ENCODE measurements around the gene CTH.

Gene CTH

DNA sequence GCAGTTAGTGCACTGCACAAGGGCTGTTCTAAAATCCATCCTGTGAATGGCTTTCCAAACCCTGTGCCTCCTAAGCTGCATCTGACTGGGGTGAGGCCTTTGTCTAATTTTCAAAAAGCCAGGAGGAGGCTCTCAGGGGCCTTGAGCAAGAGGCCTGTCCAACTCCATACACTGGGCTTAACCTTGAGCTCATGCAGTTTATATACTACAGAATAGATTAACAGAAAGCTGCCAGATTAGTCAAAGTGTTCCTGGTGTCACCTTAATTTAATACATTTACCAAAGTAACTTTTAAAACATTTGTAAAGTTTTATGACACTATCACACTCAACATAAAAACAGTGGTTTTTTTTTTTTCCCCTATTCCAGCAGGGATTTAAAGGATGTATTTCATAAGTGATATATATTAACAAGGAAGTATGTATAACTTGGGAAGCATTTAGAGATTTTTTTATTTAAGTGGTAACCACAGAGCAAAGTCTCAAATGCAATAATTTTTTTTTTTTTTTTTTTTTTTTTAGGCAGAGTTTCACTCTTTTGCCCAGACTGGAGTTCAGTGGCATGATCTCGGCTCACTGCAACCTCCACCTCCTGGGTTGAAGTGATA is 23.3 kb downstream of the CTH start:
- in situ Hi-C loops (cut with HindIII; ENCODE audit: low sequenced_read_pairs): no loop called here
- TF ChIP-seq, protein P1, sequence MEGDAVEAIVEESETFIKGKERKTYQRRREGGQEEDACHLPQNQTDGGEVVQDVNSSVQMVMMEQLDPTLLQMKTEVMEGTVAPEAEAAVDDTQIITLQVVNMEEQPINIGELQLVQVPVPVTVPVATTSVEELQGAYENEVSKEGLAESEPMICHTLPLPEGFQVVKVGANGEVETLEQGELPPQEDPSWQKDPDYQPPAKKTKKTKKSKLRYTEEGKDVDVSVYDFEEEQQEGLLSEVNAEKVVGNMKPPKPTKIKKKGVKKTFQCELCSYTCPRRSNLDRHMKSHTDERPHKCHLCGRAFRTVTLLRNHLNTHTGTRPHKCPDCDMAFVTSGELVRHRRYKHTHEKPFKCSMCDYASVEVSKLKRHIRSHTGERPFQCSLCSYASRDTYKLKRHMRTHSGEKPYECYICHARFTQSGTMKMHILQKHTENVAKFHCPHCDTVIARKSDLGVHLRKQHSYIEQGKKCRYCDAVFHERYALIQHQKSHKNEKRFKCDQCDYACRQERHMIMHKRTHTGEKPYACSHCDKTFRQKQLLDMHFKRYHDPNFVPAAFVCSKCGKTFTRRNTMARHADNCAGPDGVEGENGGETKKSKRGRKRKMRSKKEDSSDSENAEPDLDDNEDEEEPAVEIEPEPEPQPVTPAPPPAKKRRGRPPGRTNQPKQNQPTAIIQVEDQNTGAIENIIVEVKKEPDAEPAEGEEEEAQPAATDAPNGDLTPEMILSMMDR (IDR thresholded peaks at IDR 0.05; ENCODE audit: low read depth, low read length, missing control alignments): no peak
- no peak for DNase-seq (ENCODE audit: low read depth)
- no peak overlapping the region for H3K4me3 ChIP-seq (ENCODE audit: low read depth, low read length)

DNA sequence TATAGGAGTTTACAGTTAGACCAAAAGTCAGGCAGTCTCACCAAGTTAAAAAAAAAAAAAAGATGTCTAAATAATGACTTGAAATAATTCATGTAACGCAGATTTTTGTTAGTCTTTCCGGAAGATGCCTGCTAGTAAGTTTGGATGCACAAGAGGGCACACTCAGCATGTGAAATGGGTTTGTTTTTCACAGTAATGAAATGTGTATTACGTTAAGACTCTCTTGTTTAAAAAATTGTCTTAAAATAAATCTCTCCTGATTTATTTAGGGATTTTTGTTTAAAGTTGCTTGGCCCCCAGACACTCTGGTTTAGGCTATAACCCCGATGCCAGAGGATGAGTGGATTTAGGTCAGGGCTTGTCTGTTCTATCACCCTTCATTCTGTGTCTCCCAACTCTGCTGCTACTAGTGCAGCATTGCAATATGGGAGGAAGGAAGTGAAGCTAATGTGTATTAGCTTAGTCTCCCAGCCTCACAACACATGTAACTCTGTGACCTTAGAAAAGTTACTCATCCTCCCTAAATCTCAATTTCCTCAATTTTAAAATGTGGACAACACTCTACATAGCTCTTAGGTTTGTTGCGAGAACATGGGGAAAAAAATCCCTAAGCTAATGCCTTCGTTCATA is 25.7 kb downstream of the CTH start:
- TF ChIP-seq, protein P1 (IDR thresholded peaks at IDR 0.05; ENCODE audit: low read depth, low read length, missing control alignments): peak; percentile 46
- in situ Hi-C loops (cut with HindIII; ENCODE audit: low sequenced_read_pairs): no loop called here
- H3K4me3 ChIP-seq (ENCODE audit: low read depth, low read length): no peak overlapping the region
- peak; percentile 12 for DNase-seq (ENCODE audit: low read depth)

DNA sequence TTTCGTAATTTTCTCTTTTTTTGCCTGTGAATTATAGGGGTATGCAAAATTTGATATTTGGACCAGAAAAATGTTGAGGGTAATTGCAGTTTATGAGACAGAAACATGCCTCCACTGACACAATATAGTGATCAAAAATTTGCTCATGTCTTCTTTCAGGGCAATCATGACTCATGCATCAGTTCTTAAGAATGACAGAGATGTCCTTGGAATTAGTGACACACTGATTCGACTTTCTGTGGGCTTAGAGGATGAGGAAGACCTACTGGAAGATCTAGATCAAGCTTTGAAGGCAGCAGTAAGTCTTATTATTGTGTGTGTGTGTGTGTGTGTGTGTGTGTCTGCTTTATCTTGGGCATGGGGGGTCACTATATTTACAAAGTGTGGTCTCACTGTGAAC is 27.5 kb downstream of the CTH start:
- no peak for DNase-seq (ENCODE audit: low read depth)
- TF ChIP-seq, protein P1 (IDR thresholded peaks at IDR 0.05; ENCODE audit: low read depth, low read length, missing control alignments): no peak
- in situ Hi-C loops (cut with HindIII; ENCODE audit: low sequenced_read_pairs): no loop called here
- H3K4me3 ChIP-seq (ENCODE audit: low read depth, low read length): no peak overlapping the region

DNA sequence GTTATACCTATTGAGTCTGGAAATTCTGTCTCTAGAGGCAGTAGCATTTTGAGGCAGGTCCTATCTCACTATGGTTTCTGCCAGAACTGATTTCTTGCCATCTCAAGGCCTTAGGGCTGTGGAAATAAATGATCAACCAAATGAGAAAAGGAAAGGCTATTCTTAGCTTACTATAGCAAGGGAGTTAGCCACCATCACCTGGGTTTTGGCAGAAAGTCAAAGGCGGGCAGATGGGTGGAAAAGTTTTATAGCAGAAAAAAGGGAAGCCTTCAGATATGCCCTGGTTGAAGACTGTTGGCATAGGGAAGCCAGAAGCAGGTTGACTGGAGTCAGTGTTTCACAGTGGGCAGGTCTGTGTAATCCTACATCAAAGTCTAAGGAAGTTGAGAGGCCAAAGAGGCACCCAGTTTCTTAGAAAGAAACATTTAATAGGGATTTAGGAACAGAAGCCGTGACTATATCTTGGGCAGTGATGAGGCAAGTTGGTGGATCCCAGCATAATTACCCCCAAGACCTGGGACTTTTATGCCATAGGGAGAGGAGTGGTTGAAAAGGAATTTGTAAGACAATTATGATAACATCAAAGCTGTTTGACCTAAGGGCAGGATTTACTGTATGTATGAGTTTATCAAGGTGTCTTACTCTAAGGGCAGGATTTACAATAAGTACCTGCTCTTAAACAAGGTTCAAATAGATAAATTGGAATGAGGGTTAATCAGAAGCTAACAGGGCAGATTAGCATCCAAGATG is 29.7 kb downstream of the CTH start:
- TF ChIP-seq, protein P1 (IDR thresholded peaks at IDR 0.05; ENCODE audit: low read depth, low read length, missing control alignments): no peak
- H3K4me3 ChIP-seq (ENCODE audit: low read depth, low read length): no peak overlapping the region
- no peak for DNase-seq (ENCODE audit: low read depth)
- in situ Hi-C loops (cut with HindIII; ENCODE audit: low sequenced_read_pairs): no loop called here

DNA sequence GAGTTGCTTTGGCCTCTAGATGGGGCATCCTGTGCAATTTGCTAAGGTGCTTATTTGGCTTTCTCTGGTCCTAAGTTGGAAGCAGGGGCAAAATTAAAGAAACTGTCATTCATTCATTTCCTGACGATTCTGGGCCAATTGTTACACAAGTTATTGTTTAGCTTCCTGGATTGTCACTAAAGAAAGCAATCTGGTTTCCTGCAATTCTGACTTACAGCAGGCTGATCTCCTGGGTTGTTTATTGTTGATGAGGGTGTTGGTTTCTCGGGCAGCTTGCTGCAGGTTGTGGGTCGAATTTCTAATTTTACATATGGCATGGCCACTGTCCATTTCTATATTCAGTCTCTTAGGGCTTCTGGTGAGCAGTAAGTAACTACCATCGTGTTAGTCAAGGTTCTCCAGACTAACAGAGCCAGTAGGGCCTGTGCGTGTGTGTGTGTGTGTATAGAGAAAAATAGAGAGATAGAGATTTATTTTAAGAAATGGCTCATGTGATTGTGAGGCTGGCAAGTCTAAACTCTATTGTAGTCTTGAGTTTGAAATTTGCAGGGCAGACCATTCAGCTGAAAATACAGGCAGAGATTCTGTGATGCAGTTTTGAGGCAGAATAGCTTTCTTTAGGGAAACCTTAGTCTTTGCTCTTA is 30.4 kb downstream of the CTH start:
- H3K4me3 ChIP-seq (ENCODE audit: low read depth, low read length): no peak overlapping the region
- no peak for DNase-seq (ENCODE audit: low read depth)
- TF ChIP-seq, protein P1 (IDR thresholded peaks at IDR 0.05; ENCODE audit: low read depth, low read length, missing control alignments): no peak
- in situ Hi-C loops (cut with HindIII; ENCODE audit: low sequenced_read_pairs): no loop called here

DNA sequence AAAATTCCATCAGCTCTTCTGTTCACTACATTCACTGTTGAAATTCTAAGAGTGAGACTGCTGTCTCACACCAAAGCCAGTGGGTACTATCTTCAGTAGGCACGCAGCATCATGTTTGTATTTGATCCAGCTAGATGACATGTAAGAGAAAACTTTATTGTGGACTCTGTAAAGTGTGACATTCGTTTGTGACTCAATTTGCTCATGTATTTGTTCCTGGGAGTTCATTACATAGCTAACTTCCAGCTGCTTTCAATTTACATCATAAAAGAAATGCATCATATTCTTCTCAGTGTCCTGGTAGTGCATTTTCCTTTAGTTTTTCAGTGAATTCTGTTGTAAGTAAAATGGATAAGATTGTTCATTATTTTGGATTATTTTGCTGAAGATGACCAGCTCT is 31.4 kb downstream of the CTH start:
- in situ Hi-C loops (cut with HindIII; ENCODE audit: low sequenced_read_pairs): no loop called here
- H3K4me3 ChIP-seq (ENCODE audit: low read depth, low read length): no peak overlapping the region
- TF ChIP-seq, protein P1 (IDR thresholded peaks at IDR 0.05; ENCODE audit: low read depth, low read length, missing control alignments): no peak
- no peak for DNase-seq (ENCODE audit: low read depth)
